Small intestine (tissue), 7 donors: ENCODE measurements around the gene IL13RA1. TPM values are rescaled to one million over a fixed set of nuclear protein-coding genes. Genes with fewer than 3 reads are reported as not detected.
"Not testable (repeated sequence)": the region's sequence is repeated elsewhere in the genome, so short reads cannot be mapped to it uniquely, and the experiment has no call there.

Experiments used
- DNase-seq, 2 donors: peaks; one replicate each; pipeline versions ENCODE4 v3.0.0 to v3.0.0-alpha.2; 2013
- FAIRE-seq: peaks from 2 replicates; lab custom pipeline; 2012; peaks lifted over from hg19 to GRCh38; lab: Jason Lieb, UNC
- H3K27ac ChIP-seq, 3 donors: one replicate each; pipeline ENCODE4 v1.5.1; 2013; ENCODE audit warnings: low read length in 2 of 3, mild to moderate bottlenecking in 2 of 3, control low read depth in 1 of 3, inconsistent platforms in 1 of 3, low read depth in 1 of 3, moderate library complexity in 1 of 3
- H3K27me3 ChIP-seq, 3 donors: one replicate each; pipeline ENCODE4 v1.6.1; 2013; ENCODE audit warnings: low read length in 3 of 3, inconsistent platforms in 1 of 3; ENCODE audit not compliant: control insufficient read depth in 3 of 3, insufficient read depth in 3 of 3
- H3K36me3 ChIP-seq, 3 donors: one replicate each; pipeline ENCODE4 v1.6.1; 2013; ENCODE audit warnings: low read length in 3 of 3, inconsistent platforms in 1 of 3, low read depth in 1 of 3, mild to moderate bottlenecking in 1 of 3, moderate library complexity in 1 of 3; ENCODE audit not compliant: control insufficient read depth in 3 of 3, insufficient read depth in 2 of 3
- H3K4me1 ChIP-seq, 3 donors: one replicate each; pipeline ENCODE4 v1.6.1; 2013; ENCODE audit warnings: low read length in 2 of 3, inconsistent platforms in 1 of 3, low read depth in 1 of 3, mild to moderate bottlenecking in 1 of 3, moderate library complexity in 1 of 3; ENCODE audit not compliant: control insufficient read depth in 3 of 3, insufficient read depth in 2 of 3
- H3K4me3 ChIP-seq, 3 donors: one replicate each; pipeline ENCODE4 v1.5.1; 2013; ENCODE audit warnings: low read length in 3 of 3, control low read depth in 1 of 3, inconsistent platforms in 1 of 3, low read depth in 1 of 3, mild to moderate bottlenecking in 1 of 3, moderate library complexity in 1 of 3
- H3K9me3 ChIP-seq, 2 donors: one replicate each; pipeline ENCODE4 v1.6.1; 2013; ENCODE audit warnings: low read depth in 1 of 2, low read length in 1 of 2; ENCODE audit not compliant: control insufficient read depth in 2 of 2, insufficient read depth in 1 of 2
- WGBS, 3 donors: extraction: QIAGEN DNeasy Blood & Tissue Kit; methylation state at CpG; one replicate each; pipeline ENCODE4 v1.1.7; 2013; 5-methylcytosine and 5-hydroxymethylcytosine counted together
- polyA plus RNA-seq, 4 donors: library from polyadenylated mRNA; stranded (reverse) in 3 of 4; unstranded in 1 of 4; fragments of 200-250 nt in 3 of 4; fragments of 120-200 nt in 1 of 4; gene quantifications; one replicate each; pipeline versions ENCODE4 v1.2.1 to v1.2.3, GENCODE V29; 2013
- donor health status: healthy with polysubstance abuse.
- donor health status: control.
- donor health status: control.
- donor health status: Bipolar disorder and iron deficiency.
- donor health status: healthy.

IL13RA1 gene
- polyA plus RNA-seq, 4 donors = 33.6 to 73.6 (median 36.1) TPM

GRCh38 chrX:118817257-118817656 is 89.9 kb downstream of the IL13RA1 start:
- DNase-seq, FAIRE-seq, H3K36me3 ChIP-seq, H3K27ac ChIP-seq, H3K4me3 ChIP-seq, H3K4me1 ChIP-seq, H3K27me3 ChIP-seq, H3K9me3 ChIP-seq: not testable (repeated sequence)
- 83 to 92% (median 90%) methylated on average over 4 of the region's 4 CpGs for WGBS, 3 donors

GRCh38 chrX:118823263-118824172 is 96.1 kb downstream of the IL13RA1 start, which contains the start of gene ZCCHC12:
ZCCHC12 (plus strand) TSS chrX:118823824; CDS start chrX:118825245, 1,421 bp downstream.
- H3K36me3 ChIP-seq = no peaks in the 10 kb centered on the region
- H3K4me3 ChIP-seq = peak within 1 kb of the TSS in 1 of 3 donors; percentile 22
- 3 to 38% (median 10%) methylated on average over 51 of the region's 51 CpGs for WGBS, 3 donors
- DNase-seq (peak in 1 of 2 donors; percentile 50), FAIRE-seq (no peak)
- peak within 1 kb of the TSS in 1 of 3 donors; percentile 17 for H3K27ac ChIP-seq
- H3K9me3 ChIP-seq = no peaks in the 10 kb centered on the region
- peaks cover 0 to 4% (median 0%) of the 10 kb centered on the region in 3 donors for H3K4me1 ChIP-seq
- H3K27me3 ChIP-seq = peaks cover 0 to 58% (median 12%) of the 10 kb centered on the region in 3 donors

GRCh38 chrX:118824173-118824730 is 96.8 kb downstream of the IL13RA1 start:
- DNase-seq = no peak
- no peak for FAIRE-seq
- 3 to 44% (median 17%) methylated on average over 20 to 22 of the region's 22 CpGs for WGBS, 3 donors

GRCh38 chrX:118825227-118825626 is 97.8 kb downstream of the IL13RA1 start:
- 20 to 55% (median 23%) methylated on average over 15 to 16 of the region's 16 CpGs for WGBS, 3 donors
- Histone ChIP-seq H3K36me3 (no peaks in the 10 kb centered on the region), H3K27me3 (peaks cover 0 to 58% (median 12%) of the 10 kb centered on the region in 3 donors), H3K4me3 (no peak overlapping the region), H3K4me1 (peaks cover 0 to 4% (median 0%) of the 10 kb centered on the region in 3 donors), H3K27ac (no peak overlapping the region), H3K9me3 (no peaks in the 10 kb centered on the region)
- DNase-seq (peak in 1 of 2 donors; percentile 6), FAIRE-seq (no peak)

More at GRCh38 chrX:118824173-118824730, 96.8 kb downstream of the IL13RA1 start:
- no peaks in the 10 kb centered on the region for H3K36me3 ChIP-seq
- peaks cover 0 to 4% (median 0%) of the 10 kb centered on the region in 3 donors for H3K4me1 ChIP-seq
- peak overlapping the region in 1 of 3 donors; percentile 17 for H3K27ac ChIP-seq
- peaks cover 0 to 58% (median 12%) of the 10 kb centered on the region in 3 donors for H3K27me3 ChIP-seq
- no peaks in the 10 kb centered on the region for H3K9me3 ChIP-seq
- peak overlapping the region in 1 of 3 donors; percentile 22 for H3K4me3 ChIP-seq

- Histone ChIP-seq H3K9me3 (no peaks in the 10 kb centered on the region), H3K36me3 (no peaks in the 10 kb centered on the region), H3K4me1 (no peaks in the 10 kb centered on the region), H3K27ac (peak overlapping the region in 1 of 3 donors; percentile 63), H3K27me3 (no peaks in the 10 kb centered on the region), H3K4me3 (peak overlapping the region in 2 of 3 donors; percentile 16 to 57)
- WGBS, 3 donors = 3 to 32% (median 9%) methylated on average over 36 to 50 of the region's 50 CpGs
- DNase-seq (peak; percentile 53 to 86), FAIRE-seq (no peak)
Observed at GRCh38 chrX:118839334-118839958, 112.0 kb downstream of the IL13RA1 start.

Other genes starting within 250 kb of the IL13RA1 start
- gene DOCK11, start 231.8 kb upstream of the IL13RA1 start, polyA plus RNA-seq = 1 to 10 TPM; 1.3 to 8.6 (median 4.0) TPM
- 1 to 10 TPM in 1 of 4 donors, under 1 TPM in 1, not detected in 2; 0.25 to 1.8 TPM for gene ZCCHC12, start 96.2 kb downstream of the IL13RA1 start, polyA plus RNA-seq
- gene LONRF3, start 247.0 kb downstream of the IL13RA1 start, polyA plus RNA-seq = 1 to 10 TPM; 2.0 to 3.4 (median 2.3) TPM